Testis (tissue), 2 donors: ENCODE results near the gene FBXL7.

Source experiments
- CTCF ChIP-seq, 3 experiments: fragments of 450-650 bp in 2 of 3; fragments of 200-600 bp in 1 of 3; sonication (generic) in 1 of 3; IDR thresholded peaks; one replicate each; pipeline ENCODE4 v1.5.1; 2016 to 2019; ENCODE audit warnings: antibody characterized with exemption in 3 of 3, mild to moderate bottlenecking in 2 of 3, moderate library complexity in 1 of 3
- POLR2A ChIP-seq: fragments of 450-650 bp; IDR thresholded peaks from one replicate; pipeline ENCODE4 v1.6.1; 2017; ENCODE audit warnings: antibody characterized with exemption, mild to moderate bottlenecking, moderate library complexity

- TF ChIP-seq CTCF (IDR thresholded peaks at IDR 0.05) (no peak), POLR2A (no peak)
Measured at GRCh38 chr5:15852217-15852616, 352.2 kb downstream of the FBXL7 start.
